Upper lobe of left lung (tissue), 4 donors: Measurements from ENCODE around the gene NAPSA.
A peak's percentile ranks its signal among the peaks of the same experiment; 100 is the strongest.

ENCODE experiments used
- POLR2A ChIP-seq, 4 donors: fragments of 450-650 bp; IDR thresholded peaks; one replicate each; pipeline ENCODE4 v1.5.1; 2016 to 2017; ENCODE audit warnings: antibody characterized with exemption in 4 of 4, mild to moderate bottlenecking in 2 of 4
- POLR2AphosphoS5 ChIP-seq, 2 donors: sonication (generic); formaldehyde crosslinking; IDR thresholded peaks; one replicate each; pipeline ENCODE4 v1.5.1; 2017; ENCODE audit warnings: antibody characterized with exemption in 2 of 2

- peak in 1 of 4 donors; percentile 61 for TF ChIP-seq POLR2A (IDR thresholded peaks at IDR 0.05)
- TF ChIP-seq POLR2AphosphoS5 (IDR thresholded peaks at IDR 0.05): peak; percentile 38 to 63
These were observed 8.0 kb downstream of the NAPSA start for GRCh38 chr19:50357178-50358100.
